ENCODE measurements around the gene CDKN2C.
"Not testable (repeated sequence)": the region's sequence is repeated elsewhere in the genome, so short reads cannot be mapped to it uniquely, and the experiment has no call there.

CDKN2C gene

DNA sequence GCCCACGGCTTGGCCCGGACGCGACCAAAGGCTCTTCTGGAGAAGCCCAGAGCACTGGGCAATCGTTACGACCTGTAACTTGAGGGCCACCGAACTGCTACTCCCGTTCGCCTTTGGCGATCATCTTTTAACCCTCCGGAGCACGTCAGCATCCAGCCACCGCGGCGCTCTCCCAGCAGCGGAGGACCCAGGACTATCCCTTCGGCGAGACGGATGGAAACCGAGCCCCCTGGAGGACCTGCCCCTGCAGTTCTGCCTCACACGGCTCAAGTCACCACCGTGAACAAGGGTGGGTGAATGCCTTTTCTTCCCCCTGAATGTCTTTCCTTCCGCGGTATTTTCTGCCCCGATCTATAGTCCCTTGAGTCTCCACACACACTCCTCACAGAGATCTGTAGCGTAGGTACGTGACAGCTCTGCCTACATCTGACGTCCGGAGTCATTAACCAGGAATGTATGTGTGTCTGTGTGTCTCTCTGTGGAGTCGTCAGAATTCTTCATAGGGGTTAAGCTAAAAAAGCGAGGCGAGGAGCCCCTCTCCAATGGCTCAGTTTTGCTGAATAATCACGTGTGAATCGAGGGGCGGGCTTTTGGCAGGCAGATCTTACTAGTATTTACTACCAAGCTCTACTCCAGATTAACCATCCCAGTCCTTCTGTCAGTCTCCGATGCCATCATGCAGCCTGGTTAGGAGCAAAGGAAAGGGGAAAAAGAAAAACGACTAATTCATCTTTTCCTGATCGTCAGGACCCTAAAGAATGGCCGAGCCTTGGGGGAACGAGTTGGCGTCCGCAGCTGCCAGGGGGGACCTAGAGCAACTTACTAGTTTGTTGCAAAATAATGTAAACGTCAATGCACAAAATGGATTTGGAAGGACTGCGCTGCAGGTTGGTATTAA is at the start of gene CDKN2C:
TSS of gene CDKN2C (plus strand) at position 635 of the 898 bp plus-strand sequence. CDS start at position 759, 124 bp downstream.
- H3K4me2 ChIP-seq: peak within 1 kb of the TSS; percentile 87
- H3K9ac ChIP-seq: peak within 1 kb of the TSS; percentile 81
- peaks cover 65% of the 10 kb centered on the region for H3K27me3 ChIP-seq

DNA sequence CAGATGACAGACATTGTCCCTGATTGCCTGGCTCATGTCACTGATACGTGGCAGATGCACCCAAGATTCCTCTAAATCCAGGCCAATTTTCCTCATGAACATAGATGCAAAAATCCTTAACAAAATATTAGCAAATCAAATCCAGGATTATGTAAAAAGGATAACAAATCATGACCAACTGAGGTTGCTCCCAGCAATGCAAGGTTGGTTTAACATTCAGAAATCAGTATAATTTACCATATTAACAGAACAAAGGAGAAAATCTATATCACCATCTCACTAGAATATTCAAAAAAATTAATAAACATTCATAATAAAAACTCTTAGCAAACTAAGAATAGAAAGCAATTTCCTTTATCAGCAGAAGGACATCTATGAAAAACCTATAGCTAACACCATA is 49.6 kb upstream of the CDKN2C start:
- no peak for TF ChIP-seq Cebpa-rat (IDR thresholded peaks at IDR 0.05)
- Histone ChIP-seq H3K27me3 (no peaks in the 10 kb centered on the region), H3K27ac (no peak overlapping the region), H3K4me1 (no peaks in the 10 kb centered on the region), H3K36me3 (peaks cover 27% of the 10 kb centered on the region), H3K4me2 (no peak overlapping the region), H4K20me1 (peaks cover 25% of the 10 kb centered on the region), H3K9ac (no peak overlapping the region), H3K9me3 (peaks cover 57% of the 10 kb centered on the region), H3K4me3 (no peak overlapping the region)

More for the DNA sequence above, at the start of gene CDKN2C:
- no peaks in the 10 kb centered on the region for H3K36me3 ChIP-seq
- peaks cover 61% of the 10 kb centered on the region for H4K20me1 ChIP-seq
- TF ChIP-seq Cebpa-rat (IDR thresholded peaks at IDR 0.05): no peak
- peak within 1 kb of the TSS; percentile 16; the same call in 1 of the 2 replicates for H3K27ac ChIP-seq
- peak within 1 kb of the TSS; percentile 72 for H3K4me3 ChIP-seq
- peaks cover 25% of the 10 kb centered on the region for H3K4me1 ChIP-seq
- no peaks in the 10 kb centered on the region for H3K9me3 ChIP-seq

DNA sequence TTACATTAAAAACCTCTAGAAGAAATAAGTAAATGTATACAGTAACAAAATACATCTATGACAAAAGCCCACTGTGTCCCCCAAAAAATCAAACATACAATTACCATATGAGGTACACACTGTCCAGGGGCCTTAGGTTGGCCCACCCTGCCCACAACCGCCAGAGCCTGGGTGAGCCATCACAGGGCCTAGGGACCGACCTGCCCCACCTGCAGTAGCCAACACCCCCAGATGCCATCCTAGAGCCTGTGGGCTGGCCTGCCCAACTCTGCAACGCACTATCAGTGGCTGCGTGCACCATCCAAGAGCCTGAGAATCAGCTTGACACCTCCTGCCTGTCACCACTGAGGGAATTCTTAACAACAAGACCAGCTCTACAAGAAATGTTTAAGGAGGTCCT is 49.0 kb upstream of the CDKN2C start:
- Histone ChIP-seq H3K4me3 (no peak overlapping the region), H3K27me3 (no peaks in the 10 kb centered on the region), H3K27ac (no peak overlapping the region), H3K4me2 (no peak overlapping the region), H3K9ac (no peak overlapping the region), H3K9me3 (peaks cover 61% of the 10 kb centered on the region), H3K36me3 (peaks cover 31% of the 10 kb centered on the region), H3K4me1 (no peaks in the 10 kb centered on the region), H4K20me1 (peaks cover 18% of the 10 kb centered on the region)
- no peak for TF ChIP-seq Cebpa-rat (IDR thresholded peaks at IDR 0.05)

DNA sequence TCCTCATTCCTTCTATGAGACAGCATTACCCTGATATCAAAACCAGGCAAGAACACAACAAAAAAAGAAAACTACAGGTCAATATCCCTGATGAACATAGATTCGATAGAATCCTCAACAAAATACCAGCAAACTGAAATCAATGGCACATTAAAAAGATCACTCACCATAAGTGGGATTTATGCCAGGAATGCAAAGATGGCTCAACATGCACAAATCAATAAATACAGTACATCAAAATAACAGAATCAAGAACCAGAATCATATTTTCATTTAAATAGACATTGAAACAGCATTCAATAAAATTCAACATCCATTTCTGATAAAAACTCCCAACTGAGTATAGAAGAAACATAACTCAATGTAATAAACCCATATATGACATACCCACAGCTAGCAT is 46.5 kb upstream of the CDKN2C start:
- Histone ChIP-seq H3K27me3 (no peaks in the 10 kb centered on the region), H3K36me3 (peaks cover 38% of the 10 kb centered on the region), H3K4me2 (no peak overlapping the region), H3K27ac (no peak overlapping the region), H3K9me3 (peaks cover 62% of the 10 kb centered on the region), H3K4me3 (no peak overlapping the region), H3K9ac (no peak overlapping the region), H3K4me1 (no peaks in the 10 kb centered on the region), H4K20me1 (0 out of 2 replicates have a peak, but pooled peaks cover 7% of the 10 kb centered on the region)
- no peak for TF ChIP-seq Cebpa-rat (IDR thresholded peaks at IDR 0.05)

DNA sequence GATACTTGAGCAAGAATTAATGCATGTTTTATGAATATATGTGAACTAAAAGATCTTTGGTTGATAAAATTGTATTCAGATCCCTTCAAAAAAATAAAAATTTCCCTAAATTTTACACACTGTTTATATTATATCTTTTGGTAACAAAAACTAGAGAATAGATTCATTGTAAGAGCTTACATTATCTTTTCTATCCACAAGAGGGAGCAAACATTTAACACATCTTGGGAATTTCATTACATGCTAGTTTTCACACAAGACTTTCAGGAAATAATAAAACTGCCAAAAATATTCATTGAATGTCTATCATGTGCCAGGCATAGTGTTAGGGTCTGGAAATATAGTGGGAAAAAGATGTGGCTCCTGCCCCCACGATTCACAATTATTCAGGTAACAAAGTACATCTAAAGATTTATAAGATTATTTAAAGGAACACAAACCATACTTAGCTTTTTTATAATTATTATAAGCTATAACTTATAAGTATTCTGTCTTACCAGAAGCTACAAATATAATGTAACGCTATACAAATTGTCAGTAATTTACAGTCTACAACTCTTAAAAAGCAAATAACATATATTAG is 40.6 kb upstream of the CDKN2C start:
- TF ChIP-seq Cebpa-rat (IDR thresholded peaks at IDR 0.05): no peak
- Histone ChIP-seq H3K36me3 (peaks cover 20% of the 10 kb centered on the region; the same call in 1 of the 2 replicates), H3K27me3 (no peaks in the 10 kb centered on the region), H3K4me1 (no peaks in the 10 kb centered on the region), H3K9me3 (peaks cover 11% of the 10 kb centered on the region), H3K4me3 (no peak overlapping the region), H4K20me1 (peaks cover 52% of the 10 kb centered on the region), H3K4me2 (no peak overlapping the region), H3K27ac (no peak overlapping the region), H3K9ac (no peak overlapping the region)

DNA sequence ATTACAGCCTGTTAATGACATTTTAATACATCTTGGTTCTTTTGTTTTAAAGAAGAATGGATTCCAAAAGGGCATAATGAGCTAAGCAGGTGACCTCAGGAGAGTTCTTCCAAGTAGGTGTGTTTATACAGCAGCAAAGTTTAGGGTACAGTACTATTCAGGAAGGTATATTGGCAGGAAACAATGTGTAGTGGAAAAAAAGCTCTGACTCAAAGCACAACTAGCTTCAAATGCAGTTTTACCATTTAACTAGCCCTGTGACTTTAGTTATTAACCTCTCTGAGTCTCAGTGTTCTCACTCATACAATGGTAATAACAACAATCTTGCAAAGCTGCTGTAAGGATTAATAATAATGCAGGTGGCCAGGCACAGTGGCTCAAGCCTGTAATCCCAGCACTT is 39.9 kb upstream of the CDKN2C start:
- H3K9me3 ChIP-seq: peaks cover 5% of the 10 kb centered on the region; the same call in 1 of the 2 replicates
- H3K27me3 ChIP-seq: no peaks in the 10 kb centered on the region
- peaks cover 15% of the 10 kb centered on the region; the same call in 1 of the 2 replicates for H3K36me3 ChIP-seq
- peaks cover 54% of the 10 kb centered on the region for H4K20me1 ChIP-seq
- H3K9ac ChIP-seq: no peak overlapping the region
- H3K27ac ChIP-seq: no peak overlapping the region
- H3K4me3 ChIP-seq: no peak overlapping the region
- no peak overlapping the region for H3K4me2 ChIP-seq
- no peak for TF ChIP-seq Cebpa-rat (IDR thresholded peaks at IDR 0.05)
- H3K4me1 ChIP-seq: no peaks in the 10 kb centered on the region

DNA sequence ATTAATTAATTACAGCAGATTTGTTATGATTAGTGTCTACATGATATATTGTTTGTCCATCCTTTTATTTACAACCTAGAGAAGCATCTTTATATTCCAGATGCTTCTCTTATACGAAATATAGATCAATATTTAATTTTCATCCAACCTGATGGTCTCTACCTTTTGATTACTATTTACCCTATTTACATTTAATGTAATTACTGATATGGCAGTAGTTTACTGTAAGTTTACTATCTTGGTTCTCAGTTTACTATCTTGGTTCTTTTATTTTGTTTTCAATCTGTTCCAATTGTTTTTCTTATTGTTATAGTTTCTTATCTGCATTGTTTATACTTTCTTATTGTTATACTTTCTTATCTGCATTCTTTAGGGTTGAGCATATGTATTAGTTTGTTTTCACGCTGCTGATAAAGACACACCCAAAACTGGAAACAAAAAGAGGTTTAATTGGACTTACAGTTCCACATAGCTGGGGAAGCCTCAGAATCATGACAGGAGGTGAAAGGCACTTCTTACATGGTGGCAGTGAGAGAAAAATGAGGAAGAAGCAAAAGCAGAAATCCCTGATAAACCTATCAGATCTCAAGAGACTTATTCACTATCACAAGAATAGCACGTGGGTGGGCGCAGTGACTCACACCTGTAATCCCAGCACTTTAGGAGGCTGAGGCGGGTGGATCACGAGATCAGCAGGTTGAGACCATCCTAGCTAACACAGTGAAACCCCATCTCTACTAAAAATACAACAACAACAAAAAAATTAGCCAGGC is 38.9 kb upstream of the CDKN2C start:
- H3K4me1 ChIP-seq: no peaks in the 10 kb centered on the region
- H3K4me2 ChIP-seq: no peak overlapping the region
- H4K20me1 ChIP-seq: peaks cover 64% of the 10 kb centered on the region
- H3K36me3 ChIP-seq: peaks cover 11% of the 10 kb centered on the region; the same call in 1 of the 2 replicates
- no peak overlapping the region for H3K4me3 ChIP-seq
- no peaks in the 10 kb centered on the region for H3K9me3 ChIP-seq
- TF ChIP-seq Cebpa-rat (IDR thresholded peaks at IDR 0.05): no peak
- no peak overlapping the region for H3K9ac ChIP-seq
- no peak overlapping the region for H3K27ac ChIP-seq
- H3K27me3 ChIP-seq: no peaks in the 10 kb centered on the region

DNA sequence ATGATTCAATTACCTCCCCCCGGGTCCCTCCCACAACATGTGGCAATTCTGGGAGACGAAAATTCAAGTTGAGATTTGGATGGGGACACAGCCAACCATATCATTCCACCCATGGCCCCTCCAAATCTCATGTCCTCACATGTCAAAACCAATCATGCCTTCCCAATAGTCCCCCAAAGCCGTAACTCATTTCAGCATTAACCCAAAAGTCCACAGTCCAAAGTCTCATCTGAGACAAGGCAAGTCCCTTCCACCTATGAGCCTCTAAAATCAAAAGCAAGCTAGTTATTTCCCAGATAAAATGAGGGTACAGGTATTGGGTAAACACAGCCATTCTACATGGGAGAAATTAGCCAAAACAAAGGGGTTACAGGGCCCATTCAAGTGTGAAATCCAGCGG is 38.0 kb upstream of the CDKN2C start:
- not testable (repeated sequence) for H3K4me2 ChIP-seq, H3K9me3 ChIP-seq, H3K4me3 ChIP-seq, H3K27me3 ChIP-seq, H3K4me1 ChIP-seq, H3K9ac ChIP-seq, H3K27ac ChIP-seq
- H4K20me1 ChIP-seq: peaks cover 73% of the 10 kb centered on the region
- H3K36me3 ChIP-seq: peaks cover 10% of the 10 kb centered on the region; the same call in 1 of the 2 replicates

DNA sequence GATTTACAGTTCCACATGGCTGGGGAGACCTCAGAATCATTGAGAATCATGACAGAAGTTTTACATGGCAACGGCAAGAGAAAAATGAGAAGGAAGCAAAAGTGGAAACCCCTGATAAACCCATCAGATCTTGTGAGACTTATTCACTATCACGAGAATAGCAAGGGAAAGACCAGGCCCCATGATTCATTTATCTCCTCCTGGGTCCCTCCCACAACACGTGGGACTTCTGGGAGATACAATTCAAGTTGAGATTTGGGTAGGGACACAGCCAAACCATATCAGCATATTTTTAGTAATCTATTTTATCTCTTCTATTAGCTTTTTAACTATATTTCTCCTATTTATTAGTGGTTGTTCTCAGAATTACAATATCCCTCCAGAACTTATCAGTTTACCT is 36.3 kb upstream of the CDKN2C start:
- H3K4me2 ChIP-seq, H3K27ac ChIP-seq, H3K27me3 ChIP-seq, H3K4me3 ChIP-seq, H3K9ac ChIP-seq, H3K4me1 ChIP-seq, H3K36me3 ChIP-seq, H3K9me3 ChIP-seq: not testable (repeated sequence)
- peaks cover 81% of the 10 kb centered on the region for H4K20me1 ChIP-seq

Data from BLaER1 (cell line).